ENCODE results near the gene PCSK6.
"Not testable (repeated sequence)": the region's sequence is repeated elsewhere in the genome, so short reads cannot be mapped to it uniquely, and the experiment has no call there.

Gene PCSK6

GRCh38 chr15:101296418-101297405 is 192.8 kb downstream of the PCSK6 start:
- DNase-seq: no peak

GRCh38 chr15:101295607-101296161 is 193.8 kb downstream of the PCSK6 start:
- DNase-seq: no peak

- peak; percentile 99 for DNase-seq
These were observed 194.5 kb downstream of the PCSK6 start, which contains the start of gene SNRPA1 for GRCh38 chr15:101294731-101295606. Gene SNRPA1 (minus strand): TSS chr15:101295248. CDS start chr15:101295178, 70 bp downstream.

GRCh38 chr15:101293122-101293521 is 196.4 kb downstream of the PCSK6 start:
- no peak for DNase-seq

- DNase-seq: no peak
These were observed 200.5 kb downstream of the PCSK6 start for GRCh38 chr15:101288905-101289513.

- not testable (repeated sequence) for DNase-seq
These were observed 202.2 kb downstream of the PCSK6 start for GRCh38 chr15:101287342-101287741.

GRCh38 chr15:101286471-101287114 is 202.9 kb downstream of the PCSK6 start:
- DNase-seq: no peak

- DNase-seq: no peak
These were observed 205.6 kb downstream of the PCSK6 start for GRCh38 chr15:101283931-101284330.

- DNase-seq: no peak
These were observed 209.5 kb downstream of the PCSK6 start for GRCh38 chr15:101280007-101280406.

- DNase-seq: no peak
These were observed 211.5 kb downstream of the PCSK6 start for GRCh38 chr15:101277943-101278564.

GRCh38 chr15:101277038-101277822 is 212.3 kb downstream of the PCSK6 start, which contains the start of gene SELENOS:
Gene SELENOS (minus strand): TSS chr15:101277485. CDS start chr15:101277417, 68 bp downstream.
- peak; percentile 93 for DNase-seq

- DNase-seq: no peak
These were observed 212.9 kb downstream of the PCSK6 start for GRCh38 chr15:101276501-101277037.

GRCh38 chr15:101275018-101275417 is 214.5 kb downstream of the PCSK6 start:
- no peak for DNase-seq

GRCh38 chr15:101273534-101273933 is 216.0 kb downstream of the PCSK6 start:
- DNase-seq: no peak

GRCh38 chr15:101272584-101272983 is 216.9 kb downstream of the PCSK6 start:
- DNase-seq: no peak

GRCh38 chr15:101269479-101270223 is 219.9 kb downstream of the PCSK6 start:
- no peak for DNase-seq

- no peak for DNase-seq
These were observed 222.0 kb downstream of the PCSK6 start for GRCh38 chr15:101267320-101268104.

GRCh38 chr15:101266787-101267186 is 222.7 kb downstream of the PCSK6 start:
- no peak for DNase-seq

- no peak for DNase-seq
These were observed 223.5 kb downstream of the PCSK6 start for GRCh38 chr15:101266034-101266433.

Data from stimulated activated CD4-positive, alpha-beta T cell treated with anti-CD3 and anti-CD28 coated beads, Interleukin-12 subunit alpha, Interleukin-12 subunit beta, amount 100 ng/mL, for 4 hours (primary cell).